Measurements from ENCODE around the gene ARHGAP24.
"Not testable (repeated sequence)": the region's sequence is repeated elsewhere in the genome, so short reads cannot be mapped to it uniquely, and the experiment has no call there.

ARHGAP24 gene

GRCh38 chr4:85955620-85956292 is 480.8 kb downstream of the ARHGAP24 start:
- DNase-seq (ENCODE audit: low read depth in 2 of 2), result no peak

DNA sequence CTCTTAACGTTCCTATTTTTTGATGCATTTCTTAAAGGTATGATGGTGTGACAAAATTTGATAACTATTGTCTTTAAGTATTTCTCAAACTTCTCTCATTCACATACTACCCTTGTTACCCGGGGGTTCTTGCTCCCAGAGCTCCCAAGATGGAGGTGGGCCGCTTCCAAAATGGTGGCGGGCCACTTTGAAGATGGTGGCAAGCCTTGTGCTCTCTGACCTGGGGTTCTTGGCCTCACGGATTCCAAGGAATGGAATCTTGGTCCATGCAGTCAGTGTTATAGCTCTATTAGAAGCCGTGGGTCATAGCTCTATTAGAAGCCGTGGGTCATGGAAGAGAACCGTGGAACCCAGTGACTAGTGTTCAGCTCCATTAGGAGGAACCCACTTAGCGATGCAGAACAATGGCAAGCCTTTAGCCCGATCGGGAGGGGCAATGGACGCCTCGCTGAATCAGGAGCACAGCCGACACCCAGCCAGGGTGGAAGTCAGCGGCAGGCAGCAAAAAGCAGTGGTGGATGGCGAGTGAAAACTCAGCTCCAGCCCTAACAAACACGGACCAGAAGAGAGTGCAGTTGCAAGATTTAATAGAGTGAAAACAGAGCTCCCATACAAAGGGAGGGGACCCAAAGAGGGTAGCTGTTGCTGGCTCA is 481.5 kb downstream of the ARHGAP24 start:
- DNase-seq (ENCODE audit: low read depth in 2 of 2), result no peak

DNA sequence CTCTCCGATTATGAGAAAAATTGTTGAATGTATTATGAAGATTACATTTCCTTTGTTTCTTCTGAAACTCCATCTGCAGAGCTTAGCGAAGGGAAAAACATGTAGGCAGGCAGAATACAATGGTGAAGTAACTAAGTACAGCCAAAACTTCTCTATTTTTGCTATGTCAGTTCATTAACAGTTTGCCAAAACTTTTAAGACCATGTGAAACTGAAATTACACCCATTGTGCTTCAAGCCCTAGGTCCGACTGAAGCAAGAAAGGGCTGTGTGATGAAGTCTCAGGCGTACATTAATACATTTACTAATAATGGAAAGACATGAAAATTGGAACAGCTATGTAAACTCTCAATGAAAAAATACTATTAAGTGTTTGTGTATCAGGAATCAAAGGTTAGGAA is 486.9 kb downstream of the ARHGAP24 start:
- no peak for DNase-seq (ENCODE audit: low read depth in 2 of 2)

- no peak for DNase-seq (ENCODE audit: low read depth in 2 of 2)
These were observed 488.3 kb downstream of the ARHGAP24 start for GRCh38 chr4:85963231-85963630.

DNA sequence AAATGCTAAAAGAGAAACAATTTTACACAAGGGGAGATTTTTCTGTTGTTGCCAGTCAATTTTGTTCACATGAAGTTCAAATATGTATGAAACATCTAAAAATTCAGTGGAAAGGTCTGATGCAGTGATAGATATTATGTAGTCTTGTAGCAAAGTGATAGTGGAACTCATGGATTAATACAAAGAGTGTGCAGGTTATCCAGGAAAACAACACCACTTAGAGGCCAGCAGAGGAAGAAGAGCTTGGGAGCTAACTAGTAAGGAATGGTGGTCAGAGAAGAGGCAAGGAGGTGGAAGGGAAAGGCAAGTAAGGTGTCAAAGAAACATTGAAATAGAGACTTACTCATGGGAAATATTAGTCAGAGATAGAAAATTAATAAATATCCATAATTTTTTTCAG is 489.3 kb downstream of the ARHGAP24 start:
- DNase-seq (ENCODE audit: low read depth in 2 of 2), result no peak

- DNase-seq (ENCODE audit: low read depth in 2 of 2), result not testable (repeated sequence)
These were observed 490.1 kb downstream of the ARHGAP24 start for GRCh38 chr4:85965017-85965416.

- no peak for DNase-seq (ENCODE audit: low read depth in 2 of 2)
These were observed 490.6 kb downstream of the ARHGAP24 start for GRCh38 chr4:85965529-85965928.

DNA sequence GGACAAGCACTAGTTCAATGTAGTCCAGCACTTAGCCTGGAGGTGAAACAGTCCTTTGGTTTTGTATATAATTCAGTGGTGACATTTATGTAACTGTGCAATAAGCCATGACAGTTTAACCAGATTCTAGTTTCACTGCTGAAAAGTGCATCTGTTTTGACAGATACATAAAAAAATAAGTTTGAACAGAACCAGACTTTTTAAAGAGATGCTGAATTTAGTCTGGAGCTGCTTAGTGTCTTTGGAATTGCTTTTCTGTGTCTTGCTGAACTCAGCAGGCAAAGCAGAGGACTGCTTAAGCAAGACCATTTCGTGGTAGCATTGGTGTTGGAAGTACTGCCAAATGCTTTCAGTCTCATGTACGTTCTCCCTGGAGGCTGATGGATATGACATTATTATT is 491.4 kb downstream of the ARHGAP24 start:
- DNase-seq (ENCODE audit: low read depth in 2 of 2), result no peak

DNA sequence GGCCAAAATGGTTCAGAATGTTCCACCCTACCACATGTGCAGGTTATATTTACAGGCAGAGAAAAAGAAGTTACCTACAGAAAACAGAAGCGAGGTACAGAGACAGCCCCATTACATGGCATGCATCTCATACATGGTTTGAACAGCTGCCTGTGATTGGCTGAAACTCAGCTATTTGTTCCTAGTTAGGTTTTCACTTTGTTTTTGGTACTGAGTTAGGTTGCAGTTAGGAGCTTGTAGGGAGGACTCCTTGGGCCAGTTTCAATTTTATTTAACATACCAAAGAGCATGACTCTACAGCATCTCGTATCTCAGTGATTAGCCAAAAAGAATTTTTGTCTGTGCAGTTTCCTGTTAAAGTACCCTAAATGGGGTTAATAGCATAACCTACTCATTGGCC is 492.9 kb downstream of the ARHGAP24 start:
- DNase-seq (ENCODE audit: low read depth in 2 of 2), result no peak

DNA sequence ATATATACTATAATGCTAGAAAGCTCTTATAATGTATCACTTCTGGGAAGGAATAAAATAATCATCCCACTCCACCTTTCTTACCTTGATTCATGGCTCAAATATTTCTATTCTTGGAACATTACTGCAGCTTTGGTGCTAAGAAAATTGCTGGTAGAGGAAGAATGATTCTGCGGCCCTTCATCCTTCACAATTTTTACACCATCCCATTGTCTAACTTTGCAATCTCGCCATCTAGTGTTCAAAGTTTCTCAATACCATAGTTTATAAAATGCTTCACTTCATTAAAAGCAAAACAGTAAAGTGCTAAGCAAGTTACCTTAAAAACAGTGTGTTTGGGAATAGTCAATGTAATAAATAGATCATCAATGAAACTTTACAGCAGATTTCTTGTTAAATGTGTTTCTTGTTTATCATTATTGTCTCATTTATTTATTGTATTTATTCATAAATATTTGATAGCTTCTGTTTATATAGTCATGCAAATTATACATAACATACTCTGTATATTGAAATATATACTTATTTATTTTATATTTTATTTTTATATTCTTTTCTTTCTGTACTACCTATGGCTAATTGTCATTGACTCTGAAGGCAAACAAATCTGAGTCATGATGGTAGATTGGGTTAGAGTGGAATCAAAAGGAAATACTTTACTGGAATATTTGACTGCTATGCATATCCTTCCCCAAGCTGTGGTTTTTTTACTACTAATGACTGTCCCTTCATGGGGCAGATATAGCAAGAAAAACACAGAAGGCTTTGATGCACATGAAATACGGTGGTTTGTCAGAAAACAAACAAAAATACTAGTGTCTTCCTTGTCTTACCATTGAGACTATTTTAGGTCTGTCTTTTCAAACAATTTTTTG is 494.2 kb downstream of the ARHGAP24 start:
- no peak for DNase-seq (ENCODE audit: low read depth in 2 of 2)

- no peak for DNase-seq (ENCODE audit: low read depth in 2 of 2)
These were observed 495.6 kb downstream of the ARHGAP24 start for GRCh38 chr4:85970535-85970934.

DNA sequence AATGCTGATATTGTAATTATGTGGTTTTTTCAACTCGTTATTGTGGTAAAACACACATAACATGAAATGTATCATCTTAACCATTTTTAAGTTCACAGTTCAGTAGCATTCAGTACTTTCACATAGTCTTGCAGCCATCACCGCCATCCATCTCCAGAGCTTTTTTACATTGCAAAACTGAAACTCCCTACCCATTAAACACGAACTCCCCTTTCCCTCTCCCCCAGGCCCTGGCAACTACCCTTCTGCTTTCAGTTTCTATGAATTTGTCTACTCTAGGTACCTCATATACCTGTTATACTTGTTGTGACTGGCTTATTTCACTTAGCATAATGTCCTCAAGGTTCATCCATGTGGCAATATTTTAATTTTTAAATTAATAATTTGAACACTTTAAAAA is 504.3 kb downstream of the ARHGAP24 start:
- no peak for DNase-seq (ENCODE audit: low read depth in 2 of 2)

GRCh38 chr4:85986266-85986665 is 511.3 kb downstream of the ARHGAP24 start:
- DNase-seq (ENCODE audit: low read depth in 2 of 2), result no peak

DNA sequence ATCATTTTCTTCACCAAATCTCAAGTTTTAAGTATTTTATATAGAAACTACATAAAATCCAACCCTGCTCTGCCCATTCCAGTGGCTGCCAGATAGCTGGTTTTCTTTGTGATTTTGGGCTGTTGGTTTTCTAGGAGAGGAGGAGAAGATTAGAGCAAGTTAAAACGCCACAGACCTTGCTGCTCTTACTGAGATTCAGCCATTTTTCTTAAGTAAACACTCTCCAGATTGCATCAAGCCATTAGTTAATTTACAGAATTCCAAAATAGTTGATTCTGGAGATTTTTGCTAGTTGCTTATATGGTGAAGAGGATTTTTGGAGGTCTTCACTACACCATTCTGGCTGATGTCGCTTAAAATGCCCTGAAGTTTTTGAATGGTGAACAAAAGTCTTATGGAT is 518.7 kb downstream of the ARHGAP24 start:
- no peak for DNase-seq (ENCODE audit: low read depth in 2 of 2)

GRCh38 chr4:85994576-85994975 is 519.6 kb downstream of the ARHGAP24 start:
- DNase-seq (ENCODE audit: low read depth in 2 of 2), result no peak

GRCh38 chr4:85995361-85995760 is 520.4 kb downstream of the ARHGAP24 start:
- DNase-seq (ENCODE audit: low read depth in 2 of 2), result no peak

DNA sequence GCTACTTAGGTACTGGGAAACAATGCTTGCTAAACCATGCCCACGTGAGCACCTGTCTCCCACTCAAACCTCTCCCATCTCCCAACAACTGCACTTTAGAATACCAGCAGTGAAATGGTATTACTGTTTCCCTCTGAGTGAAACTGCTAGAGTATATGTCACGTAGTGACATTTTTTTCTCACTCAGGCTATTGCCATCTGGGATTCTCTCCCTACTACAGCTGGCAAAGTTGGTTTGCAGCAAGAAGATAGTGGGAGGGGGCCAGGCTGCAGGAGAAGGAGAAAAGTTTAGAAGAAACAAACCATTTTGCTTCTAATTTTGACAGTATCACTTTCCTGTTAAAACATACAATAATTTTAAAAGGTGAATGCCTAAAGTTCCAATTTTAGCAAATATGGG is 526.6 kb downstream of the ARHGAP24 start:
- DNase-seq (ENCODE audit: low read depth in 2 of 2), result no peak

- DNase-seq (ENCODE audit: low read depth in 2 of 2), result no peak
These were observed 529.1 kb downstream of the ARHGAP24 start for GRCh38 chr4:86004030-86004429.

DNA sequence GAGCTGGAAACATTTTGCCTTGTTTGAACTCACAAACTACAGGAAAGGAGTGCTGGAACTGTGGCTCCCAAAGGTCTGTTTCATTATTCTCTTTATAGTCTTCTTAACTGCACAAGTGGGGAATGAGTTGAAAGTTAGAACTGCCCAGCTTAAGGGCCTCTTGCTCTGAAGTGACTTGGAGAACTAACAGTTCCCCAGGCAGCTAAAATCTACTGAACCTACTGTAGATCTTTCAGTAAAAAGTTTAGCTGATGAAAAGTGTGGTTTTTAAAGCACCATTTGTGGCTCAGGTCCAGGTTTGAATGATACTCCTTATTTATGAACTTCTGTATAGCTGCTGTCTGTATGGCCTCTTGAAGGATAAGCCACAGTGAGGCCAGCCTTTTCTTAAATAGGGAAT is 531.1 kb downstream of the ARHGAP24 start:
- no peak for DNase-seq (ENCODE audit: low read depth in 2 of 2)

- DNase-seq (ENCODE audit: low read depth in 2 of 2), result no peak
These were observed 532.1 kb downstream of the ARHGAP24 start for GRCh38 chr4:86007042-86007441.

DNA sequence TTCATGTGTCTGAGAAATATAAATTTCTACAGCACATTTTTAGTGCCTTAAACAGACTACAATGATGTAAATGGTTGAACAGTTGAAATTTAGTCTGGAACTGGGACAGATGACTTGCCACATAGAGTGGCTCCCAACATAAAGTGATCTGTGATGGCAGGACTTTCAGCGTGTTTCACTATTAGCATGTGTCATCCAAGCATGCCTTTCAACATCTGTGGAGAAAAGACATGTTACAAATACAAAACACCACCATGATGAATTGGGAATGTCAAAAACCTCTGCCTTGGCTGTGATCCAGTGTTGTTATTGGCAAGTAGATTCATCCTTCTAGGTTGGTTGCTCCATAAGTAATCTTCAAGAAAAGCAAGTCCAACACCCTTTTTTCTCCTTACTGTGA is 536.2 kb downstream of the ARHGAP24 start:
- DNase-seq (ENCODE audit: low read depth in 2 of 2), result no peak

DNA sequence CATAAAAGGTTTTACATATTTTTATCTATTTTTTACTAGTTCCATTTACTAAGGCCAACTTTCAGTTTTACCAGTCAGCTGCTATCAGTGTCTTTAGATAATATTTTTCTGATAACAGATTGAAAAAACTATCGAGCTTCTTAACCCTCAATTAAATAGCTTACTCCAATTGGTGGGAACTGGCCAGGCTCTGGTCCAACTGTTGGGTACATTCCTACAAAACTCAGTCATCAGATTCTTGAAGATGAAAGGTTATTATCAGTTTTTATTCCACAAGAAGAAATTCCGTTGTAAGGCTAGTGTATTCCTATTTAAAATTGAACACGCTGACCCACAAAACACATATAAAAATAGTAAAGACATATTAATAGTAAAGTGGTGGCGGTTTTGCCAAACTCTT is 538.7 kb downstream of the ARHGAP24 start:
- no peak for DNase-seq (ENCODE audit: low read depth in 2 of 2)

DNA sequence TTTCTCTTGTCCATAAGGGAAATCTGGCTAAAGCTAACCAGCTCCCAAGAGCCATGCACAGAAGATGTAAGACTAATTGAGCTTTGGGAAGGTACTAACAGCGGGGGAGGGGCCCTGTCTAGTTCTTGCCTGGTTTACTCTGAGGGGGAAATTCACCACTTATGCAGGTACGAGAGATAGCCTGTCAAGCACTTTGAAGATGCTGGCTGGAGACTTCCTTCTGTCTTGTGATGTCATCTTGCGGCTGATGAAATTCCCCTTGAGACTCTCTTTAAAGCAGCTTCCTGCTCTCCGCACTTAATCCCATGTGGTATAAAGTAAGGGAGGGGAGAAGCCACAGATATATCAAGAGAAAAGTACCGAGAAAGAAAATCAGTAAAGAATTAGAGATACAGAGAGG is 539.6 kb downstream of the ARHGAP24 start:
- no peak for DNase-seq (ENCODE audit: low read depth in 2 of 2)
